ENCODE results near the gene PPM1L.

DNA sequence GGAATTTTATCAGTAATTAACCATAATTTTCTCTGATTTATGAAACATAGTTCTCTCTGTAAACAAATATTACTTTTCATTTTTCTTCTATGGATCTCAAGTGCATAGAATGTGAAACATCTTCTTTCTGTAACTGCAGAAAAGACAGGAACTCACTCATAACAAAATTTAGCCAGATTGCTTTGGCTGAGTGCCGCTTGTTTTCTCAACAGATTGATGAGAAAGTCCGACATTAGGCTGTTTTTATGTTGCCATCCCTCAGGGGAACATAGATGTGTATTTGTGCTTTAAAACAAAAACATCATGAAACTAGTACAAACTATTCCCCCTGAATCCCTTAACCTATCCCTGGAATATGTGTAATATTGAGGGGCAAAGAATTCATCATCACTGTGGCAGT lies 194.9 kb downstream of the PPM1L start:
- TF ChIP-seq, protein P1, sequence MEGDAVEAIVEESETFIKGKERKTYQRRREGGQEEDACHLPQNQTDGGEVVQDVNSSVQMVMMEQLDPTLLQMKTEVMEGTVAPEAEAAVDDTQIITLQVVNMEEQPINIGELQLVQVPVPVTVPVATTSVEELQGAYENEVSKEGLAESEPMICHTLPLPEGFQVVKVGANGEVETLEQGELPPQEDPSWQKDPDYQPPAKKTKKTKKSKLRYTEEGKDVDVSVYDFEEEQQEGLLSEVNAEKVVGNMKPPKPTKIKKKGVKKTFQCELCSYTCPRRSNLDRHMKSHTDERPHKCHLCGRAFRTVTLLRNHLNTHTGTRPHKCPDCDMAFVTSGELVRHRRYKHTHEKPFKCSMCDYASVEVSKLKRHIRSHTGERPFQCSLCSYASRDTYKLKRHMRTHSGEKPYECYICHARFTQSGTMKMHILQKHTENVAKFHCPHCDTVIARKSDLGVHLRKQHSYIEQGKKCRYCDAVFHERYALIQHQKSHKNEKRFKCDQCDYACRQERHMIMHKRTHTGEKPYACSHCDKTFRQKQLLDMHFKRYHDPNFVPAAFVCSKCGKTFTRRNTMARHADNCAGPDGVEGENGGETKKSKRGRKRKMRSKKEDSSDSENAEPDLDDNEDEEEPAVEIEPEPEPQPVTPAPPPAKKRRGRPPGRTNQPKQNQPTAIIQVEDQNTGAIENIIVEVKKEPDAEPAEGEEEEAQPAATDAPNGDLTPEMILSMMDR (IDR thresholded peaks at IDR 0.05; ENCODE audit: low read length) = no peak
- TF ChIP-seq EZH2 (optimal IDR thresholded peaks at IDR 0.05; ENCODE audit: low read depth, low read length) = no peak
